GM23338 (cell line): ENCODE measurements around the gene FRMD4A. TPM values are rescaled to one million over a fixed set of nuclear protein-coding genes. Genes with fewer than 3 reads are reported as not detected.

Source experiments
- ATAC-seq: fragments of 200-7000 bp; cut with Tn5 transposase; 3 replicates; pipeline ENCODE4 v1.9.1; 2020
- DNase-seq: peaks from one replicate; pipeline ENCODE4 v3.0.0-alpha.2; 2015; ENCODE audit warnings: low spot score
- H2AFZ ChIP-seq: fragments of 200-600 bp; sonication (generic); 2 replicates; pipeline ENCODE4 v1.8.0; 2016; ENCODE audit warnings: antibody characterized with exemption, mild to moderate bottlenecking, moderate library complexity
- H3F3A ChIP-seq: fragments of 200-600 bp; sonication (generic); replicated peaks from 2 replicates; pipeline ENCODE4 v1.8.0; 2017; ENCODE audit warnings: antibody characterized with exemption, mixed run types, low read depth
- H3K27ac ChIP-seq: fragments of 200-600 bp; sonication (generic); 2 replicates; pipeline ENCODE4 v1.6.1; 2016; ENCODE audit warnings: low read depth
- H3K27me3 ChIP-seq: fragments of 200-600 bp; sonication (generic); 2 replicates; pipeline ENCODE4 v1.8.0; 2016; ENCODE audit warnings: mild to moderate bottlenecking, mixed run types, moderate library complexity; ENCODE audit not compliant: insufficient read depth
- H3K36me3 ChIP-seq: fragments of 200-600 bp; sonication (generic); 2 replicates; pipeline ENCODE4 v1.8.0; 2016; ENCODE audit warnings: mild to moderate bottlenecking; ENCODE audit not compliant: insufficient read depth
- H3K4me1 ChIP-seq: fragments of 200-600 bp; sonication (generic); 2 replicates; pipeline ENCODE4 v1.8.0; 2016; ENCODE audit warnings: mild to moderate bottlenecking, moderate library complexity; ENCODE audit not compliant: insufficient read depth
- H3K4me2 ChIP-seq: fragments of 200-600 bp; sonication (generic); 2 replicates; pipeline ENCODE4 v1.7.1; 2017; ENCODE audit warnings: mixed run types
- H3K4me3 ChIP-seq: fragments of 200-600 bp; sonication (generic); 2 replicates; pipeline ENCODE4 v1.6.1; 2016; ENCODE audit warnings: mixed run types
- H3K79me2 ChIP-seq: fragments of 200-600 bp; sonication (generic); replicated peaks from 2 replicates; pipeline ENCODE4 v1.8.0; 2017; ENCODE audit warnings: mild to moderate bottlenecking; ENCODE audit not compliant: insufficient read depth
- H3K9me2 ChIP-seq: fragments of 200-600 bp; sonication (generic); 2 replicates; pipeline ENCODE4 v1.8.0; 2017; ENCODE audit not compliant: insufficient read depth
- H4K20me1 ChIP-seq: fragments of 200-600 bp; sonication (generic); replicated peaks from 2 replicates; pipeline ENCODE4 v1.8.0; 2017; ENCODE audit warnings: mild to moderate bottlenecking; ENCODE audit not compliant: insufficient read depth
- H3K27ac Mint-ChIP-seq: 2 replicates; pipeline ENCODE4 v1.8.0; 2020; ENCODE audit warnings: inconsistent platforms, mild to moderate bottlenecking, moderate library complexity, mixed read lengths
- H3K27me3 Mint-ChIP-seq: 3 replicates; pipeline ENCODE4 v1.8.0; 2022; ENCODE audit warnings: low read depth, mild to moderate bottlenecking, moderate library complexity, mixed read lengths, inconsistent platforms; ENCODE audit not compliant: insufficient read depth, poor library complexity
- H3K36me3 Mint-ChIP-seq: 3 replicates; pipeline ENCODE4 v1.8.0; 2021; ENCODE audit warnings: low read depth, mild to moderate bottlenecking, inconsistent platforms, moderate library complexity, mixed read lengths
- H3K4me1 Mint-ChIP-seq: 3 replicates; pipeline ENCODE4 v1.8.0; 2020; ENCODE audit warnings: mild to moderate bottlenecking, inconsistent platforms, mixed read lengths
- H3K4me3 Mint-ChIP-seq: 3 replicates; pipeline ENCODE4 v1.8.0; 2021; ENCODE audit warnings: moderate library complexity, mild to moderate bottlenecking, inconsistent platforms, mixed read lengths
- H3K9me3 Mint-ChIP-seq: 3 replicates; pipeline ENCODE4 v1.8.0; 2020; ENCODE audit warnings: moderate library complexity, mild to moderate bottlenecking, inconsistent platforms, mixed read lengths
- ETS1 ChIP-seq: IDR thresholded peaks from 2 replicates; pipeline ENCODE4 v1.6.1; 2016; ENCODE audit warnings: antibody characterized with exemption
- EZH2 ChIP-seq: fragments of 200-600 bp; sonication (generic); IDR thresholded peaks from one replicate; pipeline ENCODE4 v1.8.0; 2017; ENCODE audit warnings: antibody characterized with exemption, mild to moderate bottlenecking, low read depth; ENCODE audit not compliant: unreplicated experiment
- EZH2phosphoT487 ChIP-seq: fragments of 200-600 bp; sonication (generic); IDR thresholded peaks from one replicate; pipeline ENCODE4 v1.8.1; 2018; ENCODE audit warnings: antibody characterized with exemption; ENCODE audit not compliant: unreplicated experiment
- JUNB ChIP-seq: IDR thresholded peaks from one replicate; pipeline ENCODE4 v1.6.1; 2016; ENCODE audit warnings: antibody characterized with exemption; ENCODE audit not compliant: unreplicated experiment
- NANOG ChIP-seq: IDR thresholded peaks from 2 replicates; pipeline ENCODE4 v1.6.1; 2016; ENCODE audit warnings: antibody characterized with exemption, borderline replicate concordance
- POLR2AphosphoS5 ChIP-seq: IDR thresholded peaks from 2 replicates; pipeline ENCODE4 v1.6.1; 2016; ENCODE audit warnings: antibody characterized with exemption, low read depth
- STAT1 ChIP-seq: IDR thresholded peaks from one replicate; pipeline ENCODE4 v1.6.1; 2016; ENCODE audit warnings: antibody characterized with exemption; ENCODE audit not compliant: unreplicated experiment
- ZNF114 ChIP-seq: fragments of 250-450 bp; sonication (Bioruptor Pico); IDR thresholded peaks from 2 replicates; pipeline ENCODE4 v1.5.0; 2020; ENCODE audit warnings: mild to moderate bottlenecking, moderate library complexity
- ZNF331 ChIP-seq: fragments of 250-450 bp; sonication (Bioruptor Pico); IDR thresholded peaks from 2 replicates; pipeline ENCODE4 v1.5.0; 2020; ENCODE audit warnings: low read depth, mild to moderate bottlenecking, moderate library complexity
- polyA plus RNA-seq: library from polyadenylated mRNA; unstranded; fragments of >200 nt; fragmentation: Nextera tagmentation; extraction: Ambion mirVana; gene quantifications from 2 replicates; pipeline ENCODE4 v1.2.1, GENCODE V29; 2016
- total RNA-seq: library from RNA; depleted of rRNA; stranded (reverse); fragments of >200 nt; shearing (Covaris generic); gene quantifications from 2 replicates; pipeline ENCODE4 v1.2.3, GENCODE V29; 2014
- TF ChIP-seq, protein P1 (sequence below): IDR thresholded peaks from one replicate; pipeline ENCODE4 v1.6.1; 2018; ENCODE audit warnings: antibody characterized with exemption; ENCODE audit not compliant: unreplicated experiment
- TF ChIP-seq, protein P2 (sequence below): fragments of 250-450 bp; sonication (Bioruptor Pico); IDR thresholded peaks from 2 replicates; pipeline ENCODE4 v1.5.0; 2020; ENCODE audit warnings: mild to moderate bottlenecking, moderate library complexity

FRMD4A gene
- total and polyA plus RNA-seq, 2 experiments from 2014 or later = 14.0 to 20.1 TPM

DNA sequence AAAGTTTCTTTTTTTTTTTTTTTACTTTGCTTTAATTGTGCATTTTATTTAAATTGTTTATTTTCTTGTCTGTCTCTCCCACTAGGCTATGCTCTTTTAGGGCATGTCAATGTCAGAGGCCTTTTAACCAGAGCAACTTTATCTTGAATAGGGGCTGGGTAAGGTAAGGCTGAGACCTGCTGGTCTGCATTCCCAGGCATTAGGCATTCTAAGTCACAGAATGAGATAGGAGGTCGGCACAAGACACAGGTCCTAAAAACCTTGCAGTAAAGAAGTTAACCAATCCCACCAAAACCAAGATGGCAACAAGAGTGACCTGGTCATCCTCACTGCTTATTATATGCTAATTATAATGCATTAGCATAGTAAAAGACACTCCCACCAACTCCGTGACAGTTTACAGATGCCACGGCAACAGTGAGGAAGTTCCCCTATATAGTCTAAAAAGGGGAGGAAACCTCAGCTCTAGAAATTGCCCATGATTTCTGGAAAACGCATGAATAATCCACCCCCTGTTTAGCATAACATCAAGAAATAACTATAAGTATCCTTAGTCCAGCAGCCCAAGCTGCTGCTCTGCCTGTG, 47.0 kb upstream of the FRMD4A start:
- no peaks in the 10 kb centered on the region for H3K36me3 ChIP-seq
- peaks cover 17% of the 10 kb centered on the region for H3K4me1 Mint-ChIP-seq
- 0 out of 2 replicates have a peak, but pooled peaks cover 6% of the 10 kb centered on the region for H3K9me2 ChIP-seq
- H3F3A ChIP-seq = no peaks in the 10 kb centered on the region
- no peak overlapping the region for H3K27ac Mint-ChIP-seq
- H3K27ac ChIP-seq = no peak overlapping the region
- no peaks in the 10 kb centered on the region for H4K20me1 ChIP-seq
- H3K9me3 Mint-ChIP-seq = no peaks in the 10 kb centered on the region
- DNase-seq = no peak
- H3K36me3 Mint-ChIP-seq = no peaks in the 10 kb centered on the region
- H3K27me3 Mint-ChIP-seq = no peaks in the 10 kb centered on the region
- no peaks in the 10 kb centered on the region for H3K27me3 ChIP-seq
- H2AFZ ChIP-seq = no peak overlapping the region
- no peaks in the 10 kb centered on the region for H3K79me2 ChIP-seq
- no peak overlapping the region for H3K4me2 ChIP-seq
- peaks cover 4% of the 10 kb centered on the region for H3K4me1 ChIP-seq
- no peak overlapping the region for H3K4me3 Mint-ChIP-seq
- no peak overlapping the region for H3K4me3 ChIP-seq
- ATAC-seq = no peak
- TF ChIP-seq NANOG (no peak), JUNB (no peak), EZH2phosphoT487 (no peak), ZNF331 (CRISPR knock-in tag) (no peak), ETS1 (no peak), EZH2 (no peak), ZNF114 (CRISPR knock-in tag) (no peak), POLR2AphosphoS5 (no peak), STAT1 (no peak)
- TF ChIP-seq, protein P1, sequence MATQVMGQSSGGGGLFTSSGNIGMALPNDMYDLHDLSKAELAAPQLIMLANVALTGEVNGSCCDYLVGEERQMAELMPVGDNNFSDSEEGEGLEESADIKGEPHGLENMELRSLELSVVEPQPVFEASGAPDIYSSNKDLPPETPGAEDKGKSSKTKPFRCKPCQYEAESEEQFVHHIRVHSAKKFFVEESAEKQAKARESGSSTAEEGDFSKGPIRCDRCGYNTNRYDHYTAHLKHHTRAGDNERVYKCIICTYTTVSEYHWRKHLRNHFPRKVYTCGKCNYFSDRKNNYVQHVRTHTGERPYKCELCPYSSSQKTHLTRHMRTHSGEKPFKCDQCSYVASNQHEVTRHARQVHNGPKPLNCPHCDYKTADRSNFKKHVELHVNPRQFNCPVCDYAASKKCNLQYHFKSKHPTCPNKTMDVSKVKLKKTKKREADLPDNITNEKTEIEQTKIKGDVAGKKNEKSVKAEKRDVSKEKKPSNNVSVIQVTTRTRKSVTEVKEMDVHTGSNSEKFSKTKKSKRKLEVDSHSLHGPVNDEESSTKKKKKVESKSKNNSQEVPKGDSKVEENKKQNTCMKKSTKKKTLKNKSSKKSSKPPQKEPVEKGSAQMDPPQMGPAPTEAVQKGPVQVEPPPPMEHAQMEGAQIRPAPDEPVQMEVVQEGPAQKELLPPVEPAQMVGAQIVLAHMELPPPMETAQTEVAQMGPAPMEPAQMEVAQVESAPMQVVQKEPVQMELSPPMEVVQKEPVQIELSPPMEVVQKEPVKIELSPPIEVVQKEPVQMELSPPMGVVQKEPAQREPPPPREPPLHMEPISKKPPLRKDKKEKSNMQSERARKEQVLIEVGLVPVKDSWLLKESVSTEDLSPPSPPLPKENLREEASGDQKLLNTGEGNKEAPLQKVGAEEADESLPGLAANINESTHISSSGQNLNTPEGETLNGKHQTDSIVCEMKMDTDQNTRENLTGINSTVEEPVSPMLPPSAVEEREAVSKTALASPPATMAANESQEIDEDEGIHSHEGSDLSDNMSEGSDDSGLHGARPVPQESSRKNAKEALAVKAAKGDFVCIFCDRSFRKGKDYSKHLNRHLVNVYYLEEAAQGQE = no peak
- TF ChIP-seq, protein P2, sequence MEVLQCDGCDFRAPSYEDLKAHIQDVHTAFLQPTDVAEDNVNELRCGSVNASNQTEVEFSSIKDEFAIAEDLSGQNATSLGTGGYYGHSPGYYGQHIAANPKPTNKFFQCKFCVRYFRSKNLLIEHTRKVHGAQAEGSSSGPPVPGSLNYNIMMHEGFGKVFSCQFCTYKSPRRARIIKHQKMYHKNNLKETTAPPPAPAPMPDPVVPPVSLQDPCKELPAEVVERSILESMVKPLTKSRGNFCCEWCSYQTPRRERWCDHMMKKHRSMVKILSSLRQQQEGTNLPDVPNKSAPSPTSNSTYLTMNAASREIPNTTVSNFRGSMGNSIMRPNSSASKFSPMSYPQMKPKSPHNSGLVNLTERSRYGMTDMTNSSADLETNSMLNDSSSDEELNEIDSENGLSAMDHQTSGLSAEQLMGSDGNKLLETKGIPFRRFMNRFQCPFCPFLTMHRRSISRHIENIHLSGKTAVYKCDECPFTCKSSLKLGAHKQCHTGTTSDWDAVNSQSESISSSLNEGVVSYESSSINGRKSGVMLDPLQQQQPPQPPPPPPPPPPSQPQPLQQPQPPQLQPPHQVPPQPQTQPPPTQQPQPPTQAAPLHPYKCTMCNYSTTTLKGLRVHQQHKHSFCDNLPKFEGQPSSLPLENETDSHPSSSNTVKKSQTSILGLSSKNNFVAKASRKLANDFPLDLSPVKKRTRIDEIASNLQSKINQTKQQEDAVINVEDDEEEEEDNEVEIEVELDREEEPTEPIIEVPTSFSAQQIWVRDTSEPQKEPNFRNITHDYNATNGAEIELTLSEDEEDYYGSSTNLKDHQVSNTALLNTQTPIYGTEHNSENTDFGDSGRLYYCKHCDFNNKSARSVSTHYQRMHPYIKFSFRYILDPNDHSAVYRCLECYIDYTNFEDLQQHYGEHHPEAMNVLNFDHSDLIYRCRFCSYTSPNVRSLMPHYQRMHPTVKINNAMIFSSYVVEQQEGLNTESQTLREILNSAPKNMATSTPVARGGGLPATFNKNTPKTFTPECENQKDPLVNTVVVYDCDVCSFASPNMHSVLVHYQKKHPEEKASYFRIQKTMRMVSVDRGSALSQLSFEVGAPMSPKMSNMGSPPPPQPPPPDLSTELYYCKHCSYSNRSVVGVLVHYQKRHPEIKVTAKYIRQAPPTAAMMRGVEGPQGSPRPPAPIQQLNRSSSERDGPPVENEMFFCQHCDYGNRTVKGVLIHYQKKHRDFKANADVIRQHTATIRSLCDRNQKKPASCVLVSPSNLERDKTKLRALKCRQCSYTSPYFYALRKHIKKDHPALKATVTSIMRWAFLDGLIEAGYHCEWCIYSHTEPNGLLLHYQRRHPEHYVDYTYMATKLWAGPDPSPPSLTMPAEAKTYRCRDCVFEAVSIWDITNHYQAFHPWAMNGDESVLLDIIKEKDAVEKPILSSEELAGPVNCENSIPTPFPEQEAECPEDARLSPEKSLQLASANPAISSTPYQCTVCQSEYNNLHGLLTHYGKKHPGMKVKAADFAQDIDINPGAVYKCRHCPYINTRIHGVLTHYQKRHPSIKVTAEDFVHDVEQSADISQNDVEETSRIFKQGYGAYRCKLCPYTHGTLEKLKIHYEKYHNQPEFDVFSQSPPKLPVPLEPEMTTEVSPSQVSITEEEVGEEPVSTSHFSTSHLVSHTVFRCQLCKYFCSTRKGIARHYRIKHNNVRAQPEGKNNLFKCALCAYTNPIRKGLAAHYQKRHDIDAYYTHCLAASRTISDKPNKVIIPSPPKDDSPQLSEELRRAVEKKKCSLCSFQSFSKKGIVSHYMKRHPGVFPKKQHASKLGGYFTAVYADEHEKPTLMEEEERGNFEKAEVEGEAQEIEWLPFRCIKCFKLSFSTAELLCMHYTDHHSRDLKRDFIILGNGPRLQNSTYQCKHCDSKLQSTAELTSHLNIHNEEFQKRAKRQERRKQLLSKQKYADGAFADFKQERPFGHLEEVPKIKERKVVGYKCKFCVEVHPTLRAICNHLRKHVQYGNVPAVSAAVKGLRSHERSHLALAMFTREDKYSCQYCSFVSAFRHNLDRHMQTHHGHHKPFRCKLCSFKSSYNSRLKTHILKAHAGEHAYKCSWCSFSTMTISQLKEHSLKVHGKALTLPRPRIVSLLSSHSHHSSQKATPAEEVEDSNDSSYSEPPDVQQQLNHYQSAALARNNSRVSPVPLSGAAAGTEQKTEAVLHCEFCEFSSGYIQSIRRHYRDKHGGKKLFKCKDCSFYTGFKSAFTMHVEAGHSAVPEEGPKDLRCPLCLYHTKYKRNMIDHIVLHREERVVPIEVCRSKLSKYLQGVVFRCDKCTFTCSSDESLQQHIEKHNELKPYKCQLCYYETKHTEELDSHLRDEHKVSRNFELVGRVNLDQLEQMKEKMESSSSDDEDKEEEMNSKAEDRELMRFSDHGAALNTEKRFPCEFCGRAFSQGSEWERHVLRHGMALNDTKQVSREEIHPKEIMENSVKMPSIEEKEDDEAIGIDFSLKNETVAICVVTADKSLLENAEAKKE (CRISPR knock-in tag) = no peak
